ENCODE measurements around the gene RSL1D1. TPM values are rescaled to one million over a fixed set of nuclear protein-coding genes. Genes with fewer than 3 reads are reported as not detected.

RSL1D1 gene
- polyA plus RNA-seq, 6 donors from 2014 or later = 69.7 to 240 (median 184) TPM

- H3K9me3 Mint-ChIP-seq = no peaks in the 10 kb centered on the region
- no peak overlapping the region for H3K4me3 Mint-ChIP-seq
- H3K27ac Mint-ChIP-seq = no peak overlapping the region
- ATAC-seq (ENCODE audit: low read depth in 2 of 2) (no peak), DNase-seq (no peak)
- no peaks in the 10 kb centered on the region for H3K27me3 Mint-ChIP-seq
- peaks cover 3 to 14% of the 10 kb centered on the region in 2 donors for H3K36me3 Mint-ChIP-seq
- H3K4me1 Mint-ChIP-seq = peaks cover 0 to 6% (median 0%) of the 10 kb centered on the region in 3 donors
Observed at GRCh38 chr16:11870399-11870798, 19.1 kb upstream of the RSL1D1 start.

- H3K4me3 Mint-ChIP-seq = no peak overlapping the region
- no peak for DNase-seq
- peaks cover 0 to 7% of the 10 kb centered on the region in 2 donors for H3K36me3 Mint-ChIP-seq
- no peaks in the 10 kb centered on the region for H3K27me3 Mint-ChIP-seq
- peaks cover 1 to 12% (median 8%) of the 10 kb centered on the region in 3 donors for H3K4me1 Mint-ChIP-seq
- ATAC-seq (ENCODE audit: low read depth in 2 of 2) = no peak
- H3K27ac Mint-ChIP-seq = no peak overlapping the region
- no peaks in the 10 kb centered on the region for H3K9me3 Mint-ChIP-seq
Observed at GRCh38 chr16:11869353-11870228, 18.2 kb upstream of the RSL1D1 start.

- Mint-ChIP-seq H3K4me3 (no peak overlapping the region), H3K27ac (peak overlapping the region in 2 of 6 donors; percentile 42 to 56), H3K9me3 (no peaks in the 10 kb centered on the region), H3K4me1 (peaks cover 4 to 15% (median 8%) of the 10 kb centered on the region in 3 donors), H3K36me3 (peaks cover 0 to 7% of the 10 kb centered on the region in 2 donors), H3K27me3 (no peaks in the 10 kb centered on the region)
- DNase-seq (no peak), ATAC-seq (ENCODE audit: low read depth in 2 of 2) (no peak)
Observed at GRCh38 chr16:11868412-11868980, 17.2 kb upstream of the RSL1D1 start.

GRCh38 chr16:11862489-11862888 is 11.1 kb upstream of the RSL1D1 start:
- H3K9me3 Mint-ChIP-seq = no peaks in the 10 kb centered on the region
- ATAC-seq (ENCODE audit: low read depth in 2 of 2) = no peak
- H3K27me3 Mint-ChIP-seq = no peaks in the 10 kb centered on the region
- peaks cover 15 to 21% (median 18%) of the 10 kb centered on the region in 3 donors for H3K4me1 Mint-ChIP-seq
- H3K27ac Mint-ChIP-seq = no peak overlapping the region
- no peak for DNase-seq
- H3K4me3 Mint-ChIP-seq = no peak overlapping the region
- H3K36me3 Mint-ChIP-seq = no peaks in the 10 kb centered on the region

- no peak for DNase-seq
- Mint-ChIP-seq H3K36me3 (no peaks in the 10 kb centered on the region), H3K27ac (no peak overlapping the region), H3K9me3 (no peaks in the 10 kb centered on the region), H3K27me3 (no peaks in the 10 kb centered on the region), H3K4me3 (peak overlapping the region in 1 of 8 donors; percentile 39), H3K4me1 (peaks cover 22 to 39% (median 34%) of the 10 kb centered on the region in 3 donors)
- no peak for ATAC-seq (ENCODE audit: low read depth in 2 of 2)
Observed at GRCh38 chr16:11857161-11857560, 5.8 kb upstream of the RSL1D1 start.

GRCh38 chr16:11852092-11852809 is 909 bp upstream of the RSL1D1 start:
- H3K4me1 Mint-ChIP-seq = peaks cover 22 to 72% (median 51%) of the 10 kb centered on the region in 3 donors
- peak overlapping the region; percentile 97 to 99 (median 98) for H3K4me3 Mint-ChIP-seq
- no peaks in the 10 kb centered on the region for H3K27me3 Mint-ChIP-seq
- H3K36me3 Mint-ChIP-seq = no peaks in the 10 kb centered on the region
- no peak for DNase-seq
- no peak for ATAC-seq (ENCODE audit: low read depth in 2 of 2)
- H3K27ac Mint-ChIP-seq = peak overlapping the region; percentile 95 to 99 (median 98)
- no peaks in the 10 kb centered on the region for H3K9me3 Mint-ChIP-seq

GRCh38 chr16:11848842-11849241 is 2.5 kb downstream of the RSL1D1 start:
- no peaks in the 10 kb centered on the region for H3K9me3 Mint-ChIP-seq
- peaks cover 13 to 45% (median 42%) of the 10 kb centered on the region in 3 donors for H3K4me1 Mint-ChIP-seq

GRCh38 chr16:11844499-11844898 is 6.8 kb downstream of the RSL1D1 start:
- Mint-ChIP-seq H3K4me1 (peaks cover 3 to 17% (median 15%) of the 10 kb centered on the region in 3 donors), H3K36me3 (peaks cover 7 to 8% of the 10 kb centered on the region in 2 donors), H3K27ac (peak overlapping the region in 2 of 6 donors; percentile 35 to 47), H3K4me3 (no peak overlapping the region), H3K27me3 (no peaks in the 10 kb centered on the region), H3K9me3 (no peaks in the 10 kb centered on the region)
- DNase-seq (no peak), ATAC-seq (ENCODE audit: low read depth in 2 of 2) (no peak)

More at GRCh38 chr16:11848842-11849241, 2.5 kb downstream of the RSL1D1 start:
- H3K27ac Mint-ChIP-seq = peak overlapping the region in 2 of 6 donors; percentile 15 to 69
- DNase-seq (no peak), ATAC-seq (ENCODE audit: low read depth in 2 of 2) (no peak)
- H3K36me3 Mint-ChIP-seq = peaks cover 0 to 4% of the 10 kb centered on the region in 2 donors
- H3K4me3 Mint-ChIP-seq = peak overlapping the region in 5 of 8 donors; percentile 19 to 98 (median 53)
- H3K27me3 Mint-ChIP-seq = no peaks in the 10 kb centered on the region

GRCh38 chr16:11843861-11844260 is 7.5 kb downstream of the RSL1D1 start:
- DNase-seq (no peak), ATAC-seq (ENCODE audit: low read depth in 2 of 2) (no peak)
- H3K9me3 Mint-ChIP-seq = no peaks in the 10 kb centered on the region
- no peaks in the 10 kb centered on the region for H3K27me3 Mint-ChIP-seq
- no peak overlapping the region for H3K4me3 Mint-ChIP-seq
- peaks cover 3 to 12% (median 9%) of the 10 kb centered on the region in 3 donors for H3K4me1 Mint-ChIP-seq
- H3K36me3 Mint-ChIP-seq = peaks cover 9% of the 10 kb centered on the region in 2 donors
- H3K27ac Mint-ChIP-seq = peak overlapping the region in 1 of 6 donors; percentile 47

GRCh38 chr16:11843206-11843605 is 8.1 kb downstream of the RSL1D1 start:
- H3K4me1 Mint-ChIP-seq = peaks cover 3 to 5% (median 4%) of the 10 kb centered on the region in 3 donors
- no peaks in the 10 kb centered on the region for H3K27me3 Mint-ChIP-seq
- H3K9me3 Mint-ChIP-seq = no peaks in the 10 kb centered on the region
- H3K27ac Mint-ChIP-seq = no peak overlapping the region
- no peak overlapping the region for H3K4me3 Mint-ChIP-seq
- no peak for ATAC-seq (ENCODE audit: low read depth in 2 of 2)
- H3K36me3 Mint-ChIP-seq = peaks cover 9% of the 10 kb centered on the region in 2 donors
- no peak for DNase-seq

- peaks cover 0 to 3% (median 0%) of the 10 kb centered on the region in 3 donors for H3K4me1 Mint-ChIP-seq
- peaks cover 8 to 18% of the 10 kb centered on the region in 2 donors for H3K36me3 Mint-ChIP-seq
- H3K4me3 Mint-ChIP-seq = no peak overlapping the region
- DNase-seq (no peak), ATAC-seq (ENCODE audit: low read depth in 2 of 2) (no peak)
- no peak overlapping the region for H3K27ac Mint-ChIP-seq
- H3K9me3 Mint-ChIP-seq = no peaks in the 10 kb centered on the region
- H3K27me3 Mint-ChIP-seq = no peaks in the 10 kb centered on the region
Observed at GRCh38 chr16:11841026-11841425, 10.3 kb downstream of the RSL1D1 start.

- Mint-ChIP-seq H3K4me3 (no peak overlapping the region), H3K27ac (no peak overlapping the region), H3K36me3 (peaks cover 10 to 21% of the 10 kb centered on the region in 2 donors), H3K9me3 (no peaks in the 10 kb centered on the region), H3K27me3 (no peaks in the 10 kb centered on the region), H3K4me1 (no peaks in the 10 kb centered on the region)
- ATAC-seq (ENCODE audit: low read depth in 2 of 2) (no peak), DNase-seq (no peak)
Observed at GRCh38 chr16:11836650-11837244, 14.6 kb downstream of the RSL1D1 start.
